CD4-positive, alpha-beta T cell treated with Interleukin-2 at 100 ng/mL for 4 hours (primary cell): Measurements from ENCODE around the gene CYP24A1.
"Not testable (repeated sequence)": the region's sequence is repeated elsewhere in the genome, so short reads cannot be mapped to it uniquely, and the experiment has no call there.

Source experiments
- DNase-seq: peaks from one replicate; pipeline ENCODE4 v3.0.0-alpha.2; 2020; ENCODE audit warnings: low spot score

Gene CYP24A1

DNA sequence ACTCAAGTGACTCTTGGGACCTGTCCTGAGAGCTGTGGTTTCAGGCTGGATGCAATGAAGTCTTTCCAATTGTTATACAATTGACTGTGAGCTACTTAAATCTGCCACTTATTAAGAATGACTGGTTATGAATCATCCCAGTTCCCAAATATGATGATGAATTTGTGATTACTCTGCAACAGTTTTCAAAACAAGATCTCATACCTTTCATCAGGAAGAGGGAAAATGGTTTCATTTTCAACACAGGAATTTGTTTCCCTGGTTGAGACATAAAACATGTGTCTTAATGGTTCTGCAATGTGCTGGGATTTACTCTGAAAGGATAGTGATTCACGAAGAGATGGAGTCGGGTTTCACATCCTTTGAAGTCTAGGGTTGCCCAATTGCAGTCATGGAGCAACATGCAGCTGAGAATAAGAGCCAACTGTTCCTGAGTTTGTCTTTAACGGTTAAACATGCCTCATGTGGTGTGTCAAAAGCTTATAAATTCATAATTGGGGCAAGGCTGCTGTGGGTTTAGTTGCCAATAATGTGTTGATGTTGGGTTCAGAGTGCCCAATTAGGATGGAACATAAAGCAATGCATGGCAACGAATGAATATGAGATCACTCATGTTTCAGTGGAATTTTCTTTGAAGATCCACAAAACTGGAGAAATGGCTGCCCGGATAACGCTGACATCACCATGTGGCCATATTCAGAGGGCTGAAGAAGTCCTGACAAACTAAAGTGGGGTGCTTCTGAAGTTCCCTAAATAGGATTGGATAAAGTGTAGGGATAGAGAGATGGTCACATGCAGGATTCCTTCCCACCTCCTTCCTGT lies 41.0 kb downstream of the CYP24A1 start:
- DNase-seq, result no peak

DNA sequence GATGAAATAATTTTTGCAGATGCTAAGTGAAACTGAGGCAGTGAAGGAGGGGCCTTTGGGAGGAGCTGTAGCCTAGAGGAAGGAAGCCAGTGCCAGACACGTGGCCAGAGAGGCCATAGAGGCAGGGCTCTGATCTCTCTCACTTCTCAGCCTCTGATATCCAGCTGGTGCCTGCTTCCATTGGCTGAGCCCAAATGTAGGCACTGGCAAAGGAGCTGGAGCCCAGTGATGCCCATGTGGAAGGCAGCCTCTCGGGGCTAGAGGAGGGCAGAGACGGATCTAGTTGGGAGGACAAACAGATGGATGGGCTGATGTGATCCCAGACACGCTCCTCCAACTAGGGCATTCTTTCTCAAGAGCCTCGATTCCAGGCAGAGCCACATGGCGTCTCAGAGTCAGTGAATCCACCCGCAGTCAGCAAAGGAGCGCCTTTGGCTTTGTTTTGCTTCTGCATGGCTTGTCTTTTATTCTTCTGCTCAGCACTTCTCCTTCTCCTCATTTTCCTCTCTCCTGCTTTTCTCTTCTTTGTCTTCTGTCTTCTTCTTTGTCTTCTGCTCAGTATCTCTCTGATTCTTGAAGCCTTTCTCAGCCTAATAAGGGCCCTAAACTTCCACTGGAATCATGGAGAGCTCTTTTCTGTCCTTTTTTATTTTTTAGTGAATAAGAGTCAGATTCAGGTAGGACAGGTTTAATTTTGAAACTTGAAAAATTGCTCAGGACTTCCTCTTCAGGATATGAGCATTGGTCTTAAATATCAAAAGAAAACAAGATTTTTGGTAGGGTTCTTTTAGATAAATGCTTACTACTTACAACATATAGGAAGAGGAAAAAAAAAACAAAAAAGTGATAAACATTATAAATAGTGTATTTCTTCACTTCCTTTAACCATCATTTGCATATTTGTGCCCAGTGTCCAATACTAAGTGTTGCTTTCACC lies 41.8 kb downstream of the CYP24A1 start:
- DNase-seq, result no peak

DNA sequence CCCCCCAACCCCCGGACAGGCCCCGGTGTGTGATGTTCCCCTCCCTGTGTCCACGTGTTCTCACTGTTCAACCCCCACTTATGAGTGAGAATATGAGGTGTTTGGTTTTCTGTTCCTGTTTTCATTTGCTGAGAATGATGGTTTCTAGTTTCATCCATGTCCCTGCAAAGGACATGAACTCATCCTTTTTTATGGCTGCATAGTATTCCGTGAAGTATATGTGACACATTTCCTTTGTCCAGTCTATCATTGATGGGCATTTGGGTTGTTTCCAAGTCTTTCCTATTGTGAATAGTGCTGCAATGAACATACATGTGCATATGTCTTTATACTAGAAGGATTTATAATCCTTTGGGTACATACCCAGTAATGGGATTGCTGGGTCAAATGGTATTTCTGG lies 42.7 kb downstream of the CYP24A1 start:
- not testable (repeated sequence) for DNase-seq

DNA sequence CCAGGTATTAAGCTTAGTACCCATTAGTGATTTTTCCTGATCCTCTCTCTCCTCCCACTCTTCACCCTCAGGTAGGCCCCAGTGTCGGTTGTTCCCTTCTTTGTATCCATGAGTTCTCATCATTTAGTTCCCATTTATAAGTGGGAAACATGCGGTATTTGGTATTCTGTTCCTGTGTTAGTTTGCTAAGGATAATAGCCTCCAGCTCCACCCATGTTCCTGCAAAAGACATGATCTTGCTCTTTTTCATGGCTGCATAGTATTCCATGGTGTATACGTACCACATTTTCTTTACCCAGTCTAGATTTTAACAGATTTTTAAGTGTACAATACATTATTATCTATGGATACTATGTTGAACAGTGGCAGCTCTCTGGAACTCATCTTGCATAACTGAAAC lies 44.4 kb downstream of the CYP24A1 start:
- DNase-seq, result no peak

DNA sequence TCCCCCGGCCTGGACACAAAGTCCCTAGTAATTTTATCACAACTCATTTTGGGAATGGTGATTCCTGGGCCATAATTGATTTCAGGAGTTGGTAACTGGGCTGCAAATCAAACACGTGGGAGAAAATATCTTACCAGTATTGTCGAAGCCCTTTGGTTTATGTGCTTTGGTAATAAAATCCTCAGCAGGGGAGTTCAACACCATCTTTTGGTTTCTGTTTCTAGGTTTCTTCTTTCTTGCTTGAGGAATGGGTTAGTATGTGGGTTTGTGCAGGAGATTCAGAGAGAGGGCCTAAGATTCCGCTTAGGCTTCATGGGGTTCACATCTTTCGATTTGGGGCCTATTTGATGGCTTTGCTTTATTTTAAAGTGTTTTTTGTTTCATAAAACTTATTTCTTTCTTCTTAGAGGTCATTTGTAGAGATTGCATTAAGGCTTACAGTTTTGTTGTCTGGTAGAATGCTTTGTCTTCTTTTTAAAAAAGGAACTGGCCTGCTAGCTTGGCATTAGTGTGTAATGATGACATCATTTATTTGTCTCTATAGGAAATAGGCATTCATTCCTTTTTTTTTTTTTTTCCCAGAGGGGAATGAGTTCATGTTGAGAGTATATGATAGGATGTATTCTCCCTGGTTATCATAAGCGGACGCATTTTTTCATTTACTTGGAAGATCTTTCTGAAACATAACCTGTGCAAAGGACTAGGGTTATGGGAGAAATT lies 45.8 kb downstream of the CYP24A1 start:
- DNase-seq, result no peak

DNA sequence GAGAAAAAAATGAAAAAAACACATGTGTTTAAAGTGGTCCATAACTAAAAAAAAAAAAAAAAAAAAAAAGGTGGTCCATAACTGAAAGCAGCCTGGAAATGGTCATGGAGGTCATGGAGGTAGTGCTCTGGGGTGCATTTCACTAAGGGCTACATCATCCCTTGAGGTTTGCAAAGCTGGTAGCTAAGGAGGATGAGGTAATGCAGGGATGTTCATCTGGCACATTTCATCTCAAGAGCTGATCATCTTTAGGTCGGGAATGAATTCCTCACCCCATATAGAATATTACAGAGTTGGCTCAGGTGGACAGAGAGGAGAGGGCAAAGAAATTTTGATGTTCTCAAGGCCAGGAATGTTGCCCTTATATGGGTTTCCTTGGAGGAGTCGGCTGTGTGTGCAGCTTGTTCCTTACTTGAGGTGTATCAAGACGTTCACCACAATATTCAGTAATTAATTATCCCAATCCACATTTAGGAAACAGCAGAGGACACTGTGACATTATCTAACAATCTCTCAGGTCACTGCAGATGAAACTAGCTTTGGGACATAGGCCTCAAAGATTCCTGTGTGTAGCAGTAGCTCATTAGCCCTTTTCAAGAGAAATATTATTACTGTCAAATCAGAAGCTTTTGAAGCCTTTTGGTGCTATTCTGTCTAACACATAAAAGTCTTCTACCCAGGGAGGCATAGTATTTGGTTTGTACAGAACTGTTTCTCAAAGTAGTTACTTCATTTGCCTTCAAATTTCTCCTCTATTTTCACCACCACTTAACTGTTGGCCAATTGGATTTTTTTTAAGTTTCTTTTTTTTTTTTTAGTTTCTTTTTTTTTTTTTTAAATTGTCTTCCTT lies 46.8 kb downstream of the CYP24A1 start:
- DNase-seq, result no peak

DNA sequence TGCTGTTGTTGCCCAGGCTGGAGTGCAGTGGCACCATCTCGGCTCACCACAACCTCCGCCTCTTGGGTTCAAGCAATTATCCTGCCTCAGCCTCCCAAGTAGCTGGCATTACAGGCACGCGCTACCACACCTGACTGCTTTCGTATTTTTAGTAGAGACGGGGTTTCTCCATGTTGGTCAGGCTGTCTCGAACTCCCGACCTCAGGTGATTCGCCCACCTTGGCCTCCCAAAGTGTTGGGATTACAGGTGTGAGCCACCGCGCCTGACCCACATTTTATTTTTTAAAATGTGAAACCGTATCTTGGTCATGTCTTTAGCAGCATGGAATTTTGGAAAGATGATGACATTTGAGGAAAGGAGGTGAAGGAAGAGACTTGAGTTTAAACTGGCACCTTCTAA lies 47.5 kb downstream of the CYP24A1 start:
- not testable (repeated sequence) for DNase-seq

DNA sequence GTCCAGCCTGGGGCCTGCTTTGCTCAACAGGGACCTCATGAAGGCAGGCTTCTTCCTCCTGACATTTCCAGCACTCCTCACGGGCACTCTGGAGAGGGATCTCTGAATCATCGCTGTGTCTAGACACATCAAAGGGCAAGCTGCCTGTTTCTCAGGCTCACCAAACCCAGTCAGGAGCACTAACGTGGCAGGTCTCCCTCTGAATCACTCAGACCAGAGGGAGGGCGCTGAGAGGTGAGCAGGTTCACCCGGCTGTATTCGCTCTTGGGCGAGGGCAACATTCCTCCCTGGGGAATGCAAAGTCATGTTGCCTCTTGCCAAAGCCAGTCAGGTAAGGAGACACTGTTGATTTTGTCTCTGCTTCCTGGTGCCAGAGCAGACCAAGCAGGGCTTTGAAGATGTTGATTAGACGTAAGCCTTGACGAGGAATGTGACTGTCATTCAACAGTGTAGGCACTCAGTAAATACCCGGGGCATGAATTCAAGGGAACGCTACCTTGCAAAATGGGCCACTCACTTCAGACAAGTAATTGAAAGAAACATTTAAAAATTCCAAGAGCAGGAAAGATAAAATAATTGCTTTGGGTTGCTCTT lies 50.1 kb downstream of the CYP24A1 start:
- DNase-seq, result no peak

DNA sequence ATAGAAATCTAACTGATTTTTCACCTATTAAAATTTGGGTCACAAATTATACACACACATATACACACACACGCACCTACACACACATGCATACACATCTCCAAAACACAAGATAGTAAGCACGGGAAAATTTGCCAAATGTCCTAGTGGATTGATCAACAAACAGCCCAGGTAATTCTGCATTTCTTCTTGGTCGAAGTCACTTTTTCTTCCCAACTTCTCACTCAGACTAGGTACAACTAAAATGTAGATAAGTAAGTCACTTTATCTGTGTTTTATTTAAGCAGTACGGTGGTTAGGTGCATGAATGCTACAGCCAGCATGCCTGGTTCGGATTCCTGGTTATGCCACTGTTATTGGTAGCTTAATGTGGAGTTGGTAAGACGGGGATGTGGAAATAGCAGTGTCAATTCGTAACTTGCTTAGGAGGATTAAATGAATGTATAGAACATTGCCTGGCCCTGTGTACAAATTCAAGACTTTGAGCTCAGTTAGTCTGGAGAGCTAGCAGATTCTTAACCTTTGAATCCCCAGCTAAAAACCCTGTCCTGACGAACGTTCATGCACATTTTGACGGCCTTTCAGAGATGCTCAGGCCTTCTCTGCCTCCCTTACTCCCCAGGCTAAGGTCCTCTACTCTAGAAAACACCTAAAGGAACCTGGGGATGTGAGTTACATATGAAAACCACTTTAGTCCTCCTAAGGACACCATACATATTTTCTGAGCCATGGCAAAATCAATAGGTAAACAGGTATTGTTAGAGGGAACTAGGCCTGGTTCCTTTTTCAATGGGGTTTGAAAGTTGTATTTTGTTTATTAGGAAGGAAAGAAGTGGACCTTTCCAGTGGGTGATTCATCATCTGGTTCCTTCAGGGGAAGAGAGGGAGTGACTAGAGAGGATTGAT lies 50.9 kb downstream of the CYP24A1 start:
- DNase-seq, result no peak

DNA sequence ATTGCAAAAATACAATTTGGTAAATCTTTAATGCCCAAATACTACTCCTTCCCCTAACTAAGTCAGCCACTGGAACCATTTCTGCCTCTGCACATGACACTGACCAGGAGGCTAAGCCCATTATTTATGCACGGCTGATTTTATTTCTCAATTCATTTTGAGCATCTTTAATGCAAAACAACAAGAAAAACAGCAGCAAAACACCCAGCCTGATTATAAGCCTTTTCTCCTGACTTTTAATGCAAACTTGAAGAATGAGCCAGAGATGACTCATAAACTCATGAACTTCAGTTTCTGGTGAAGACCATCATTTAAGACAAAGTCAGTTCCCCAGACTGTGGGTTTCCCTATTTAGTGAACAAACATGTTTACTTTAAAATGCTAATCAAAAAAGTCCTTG lies 51.6 kb downstream of the CYP24A1 start:
- DNase-seq, result no peak

DNA sequence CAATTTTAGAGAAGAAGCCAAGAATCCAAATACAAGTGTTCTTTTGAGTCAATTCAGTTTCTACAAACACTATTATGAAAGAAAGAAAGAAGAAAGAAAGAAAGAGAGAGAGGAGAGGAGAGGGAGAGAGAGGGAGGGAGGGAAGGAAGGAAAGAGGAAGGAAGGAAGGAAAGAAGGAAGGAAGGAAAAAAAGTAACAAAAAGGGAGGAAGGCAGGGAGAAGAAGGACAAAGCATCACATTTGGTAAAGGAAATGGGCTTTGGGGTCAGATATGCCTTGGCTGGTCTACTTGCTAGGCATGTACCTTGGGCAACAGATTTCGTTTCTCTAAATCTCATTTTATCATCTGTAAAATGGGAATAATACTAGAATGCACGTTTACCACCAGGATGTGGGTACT lies 54.0 kb downstream of the CYP24A1 start:
- no peak for DNase-seq

DNA sequence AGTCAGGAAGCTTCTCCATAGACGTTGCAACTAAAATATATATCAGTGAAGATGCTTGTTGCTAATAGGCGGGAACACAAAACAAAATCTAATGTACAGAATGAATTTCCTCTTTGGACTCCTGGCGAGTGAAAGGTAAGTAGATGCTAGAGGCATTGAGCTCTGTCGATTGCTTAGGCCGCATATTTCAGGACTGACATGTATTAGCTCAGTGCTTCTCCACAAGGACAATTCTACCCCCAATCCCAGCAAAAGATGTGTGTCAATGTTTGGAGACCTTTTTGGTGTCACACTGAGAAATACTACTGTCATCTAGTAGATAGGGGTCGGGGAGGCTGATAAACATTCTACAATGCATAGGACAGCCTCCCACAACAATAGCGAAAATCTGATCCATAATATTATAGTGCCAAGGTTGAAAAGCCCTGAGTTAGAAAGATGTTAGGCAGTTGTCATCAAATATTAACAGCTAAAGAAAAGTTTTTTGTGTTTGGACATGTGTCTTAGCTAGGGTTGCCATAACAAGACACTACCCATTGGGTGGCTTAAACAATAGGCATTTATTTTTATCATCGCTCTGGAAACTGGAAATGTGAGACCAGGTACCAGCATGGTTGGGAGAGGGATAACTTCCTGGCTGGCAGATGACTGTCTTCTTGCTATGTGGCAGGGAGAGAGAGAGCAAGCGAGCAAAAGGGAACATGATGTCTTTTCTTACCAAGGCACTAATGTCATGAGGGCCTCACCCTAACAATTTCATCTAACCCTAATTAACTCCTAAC lies 55.4 kb downstream of the CYP24A1 start:
- no peak for DNase-seq

DNA sequence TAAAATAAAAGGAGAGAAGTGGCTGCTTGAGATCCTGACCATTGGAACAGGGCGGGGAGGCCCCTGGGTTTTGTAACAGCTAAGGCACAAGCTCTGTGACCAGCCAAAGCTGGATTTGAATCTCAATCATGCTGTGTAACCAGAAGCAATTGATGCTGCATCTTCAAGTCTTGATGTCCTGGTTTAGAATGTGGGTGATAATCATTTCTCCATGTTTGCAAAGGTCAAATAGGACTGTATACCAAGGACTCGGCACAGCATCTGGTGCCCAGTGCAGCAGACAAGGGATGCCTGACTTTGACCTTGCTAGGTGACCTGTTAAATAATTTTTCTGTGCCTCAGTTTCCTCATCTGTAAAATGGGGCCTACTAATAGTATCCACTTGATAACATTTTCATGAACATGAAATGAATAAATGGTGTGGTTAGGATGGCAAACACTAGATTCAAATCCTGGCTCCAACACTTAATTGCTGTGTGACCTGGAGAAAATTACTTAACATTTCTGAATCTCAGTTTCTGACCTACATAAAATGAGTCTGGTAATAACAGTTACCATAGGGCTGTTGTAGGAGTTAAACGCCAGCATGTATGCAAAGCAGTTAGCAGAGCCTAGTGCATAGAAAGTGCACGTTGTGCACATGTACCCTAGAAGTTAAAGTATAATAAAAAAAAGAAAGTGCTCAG lies 57.1 kb downstream of the CYP24A1 start:
- DNase-seq, result no peak

DNA sequence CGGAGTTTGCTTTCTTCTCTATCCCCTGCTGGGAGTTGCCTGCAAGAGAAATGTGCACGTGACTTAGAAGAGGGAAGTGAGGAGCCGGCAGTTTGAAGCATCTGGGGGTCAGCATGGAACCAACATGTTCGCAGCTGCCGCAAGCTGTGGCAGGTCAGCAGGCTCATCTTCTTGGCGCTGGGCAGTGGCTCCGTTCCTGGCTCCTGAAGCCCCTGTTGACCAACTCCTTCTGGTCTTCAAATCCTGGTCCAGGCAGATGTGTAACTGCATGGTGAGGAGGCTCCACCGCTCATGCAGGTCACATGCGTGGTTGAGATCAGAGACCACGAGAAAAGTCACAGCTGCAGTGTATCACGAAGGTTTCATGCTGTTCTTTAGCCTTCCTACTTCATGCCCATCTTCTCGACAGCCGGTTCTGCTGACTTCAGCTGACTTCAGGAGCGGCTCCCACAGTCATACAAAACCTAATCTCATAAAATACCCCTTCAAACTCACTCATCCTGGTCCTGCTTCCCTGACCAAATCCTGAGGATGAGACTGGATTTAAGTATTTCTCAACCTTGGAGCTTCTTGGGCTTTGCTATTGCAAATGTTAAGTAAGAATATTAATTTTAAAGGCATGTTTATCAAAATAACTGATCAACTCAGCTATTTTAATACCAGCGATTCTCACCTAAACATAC lies 58.5 kb downstream of the CYP24A1 start:
- DNase-seq, result no peak

DNA sequence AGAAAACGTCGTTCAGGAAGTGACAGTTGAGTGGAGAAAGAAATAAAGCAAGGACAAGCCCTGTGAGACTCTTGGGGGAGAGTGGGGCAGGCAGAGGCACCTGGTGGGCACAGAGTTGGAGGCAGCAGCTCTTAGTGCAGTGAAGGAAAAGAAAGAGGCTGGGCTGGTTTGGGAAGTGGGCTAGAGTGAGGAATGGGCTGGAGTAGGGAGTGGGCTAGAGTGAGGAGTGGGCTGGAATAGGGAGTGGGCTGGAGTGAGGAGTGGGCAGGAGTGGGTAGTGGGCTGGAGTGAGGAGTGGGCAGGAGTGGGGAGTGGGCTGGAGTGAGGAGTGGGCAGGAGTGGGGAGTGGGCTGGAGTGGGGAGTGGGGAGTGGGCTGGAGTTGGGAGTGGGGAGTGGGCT lies 59.7 kb downstream of the CYP24A1 start:
- no peak for DNase-seq

DNA sequence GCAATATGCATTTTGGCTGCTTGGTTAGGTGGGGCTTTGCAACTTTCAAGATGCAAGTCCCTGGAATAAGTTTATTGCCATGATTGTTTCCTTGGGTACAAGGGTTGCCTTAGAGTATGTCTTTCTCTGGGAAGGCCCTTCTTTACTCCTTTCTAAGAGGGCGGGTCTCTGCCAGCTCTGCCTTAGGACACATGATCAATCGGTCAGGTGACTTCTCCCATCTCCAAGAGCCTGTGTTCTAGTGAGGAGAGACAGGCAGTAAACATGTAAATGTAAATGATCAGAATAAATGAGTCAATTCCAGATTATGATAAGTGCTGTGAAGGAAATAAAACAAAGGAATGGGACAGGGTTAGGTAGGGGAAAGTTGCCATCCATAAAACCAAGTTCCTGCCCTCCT lies 60.2 kb downstream of the CYP24A1 start:
- DNase-seq, result no peak

DNA sequence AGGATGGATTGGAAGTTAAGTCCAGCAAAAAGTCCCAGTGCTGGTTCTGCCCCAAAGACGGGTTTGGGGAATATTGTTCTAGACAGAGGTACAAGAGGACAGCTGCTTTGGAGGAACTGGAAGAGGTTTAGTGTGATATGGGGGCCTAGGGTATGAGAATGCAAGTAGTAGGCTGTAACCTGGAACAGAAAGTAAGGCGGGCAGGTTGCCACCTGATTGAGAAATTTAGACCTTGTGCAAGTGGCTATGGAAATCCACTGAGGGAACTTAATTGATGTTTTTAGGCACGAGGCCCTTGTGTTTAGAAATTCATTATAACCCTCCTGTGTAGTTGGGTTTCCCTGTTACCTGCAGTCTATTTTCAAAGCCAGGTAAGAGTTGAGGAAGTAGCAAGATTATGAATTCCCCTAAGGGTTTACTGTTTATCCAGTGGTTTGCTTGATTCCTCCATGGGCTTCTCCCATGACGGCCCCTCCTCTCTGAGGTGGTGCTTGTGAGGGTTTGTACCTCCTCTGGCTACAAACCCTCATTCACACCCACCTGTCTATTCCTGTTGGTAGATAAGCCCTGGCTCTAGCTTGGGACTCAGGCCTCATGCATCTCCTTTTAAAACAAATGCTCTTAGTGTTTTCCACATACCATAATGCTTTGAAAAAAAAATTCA lies 61.4 kb downstream of the CYP24A1 start:
- no peak for DNase-seq

DNA sequence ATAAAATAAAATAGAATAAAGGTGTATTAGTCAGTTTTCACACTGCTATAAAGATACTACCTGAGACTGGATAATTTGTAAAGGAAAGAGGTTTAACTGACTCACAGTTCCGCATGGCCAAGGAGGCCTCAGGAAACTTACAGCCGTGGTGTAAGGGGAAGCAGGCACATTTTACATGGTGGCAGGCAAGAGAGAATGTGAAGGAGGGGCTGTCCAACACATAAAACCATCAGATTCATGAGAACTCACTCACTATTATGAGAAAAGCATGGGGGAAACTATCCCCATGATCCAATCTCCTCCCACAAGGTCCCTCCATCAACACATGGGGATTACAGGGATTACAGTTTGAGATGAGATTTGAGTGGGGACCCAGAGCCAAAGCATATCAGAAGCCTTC lies 62.3 kb downstream of the CYP24A1 start:
- DNase-seq, result no peak
